Heart left ventricle (tissue), 16 donors: ENCODE results near the gene ADCK2. TPM values are rescaled to one million over a fixed set of nuclear protein-coding genes. Genes with fewer than 3 reads are reported as not detected.

Experiments used
- ATAC-seq, 4 donors: fragments of 200-7000 bp; cut with Tn5 transposase; one replicate each; pipeline ENCODE4 v1.9.1; 2020 to 2022; ENCODE audit warnings: moderate library complexity in 4 of 4, mild to moderate bottlenecking in 3 of 4, moderate number of reproducible peaks in 1 of 4
- DNase-seq, 5 donors: peaks; one replicate each; pipeline ENCODE4 v3.0.0-alpha.2; 2020
- H3K27ac ChIP-seq, 12 donors: fragments of 200-600 bp; sonication (generic) in 4 of 12; one replicate each; pipeline versions ENCODE4 v1.5.0 to v1.8.0; 2016 to 2022; ENCODE audit warnings: mild to moderate bottlenecking in 2 of 12
- H3K27me3 ChIP-seq, 9 donors: fragments of 200-600 bp; sonication (generic) in 2 of 9; one replicate each; pipeline versions ENCODE4 v1.5.1 to v1.8.0; 2016 to 2022; ENCODE audit warnings: mild to moderate bottlenecking in 3 of 9
- H3K36me3 ChIP-seq, 9 donors: fragments of 200-600 bp; sonication (generic) in 2 of 9; one replicate each; pipeline versions ENCODE4 v1.5.0 to v1.8.0; 2018 to 2022; ENCODE audit warnings: mild to moderate bottlenecking in 2 of 9
- H3K4me1 ChIP-seq, 12 donors: fragments of 200-600 bp; sonication (generic) in 4 of 12; one replicate each; pipeline versions ENCODE4 v1.5.0 to v1.8.0; 2016 to 2022; ENCODE audit warnings: mild to moderate bottlenecking in 3 of 12
- H3K4me3 ChIP-seq, 12 donors: fragments of 200-600 bp; sonication (generic) in 4 of 12; one replicate each; pipeline versions ENCODE4 v1.5.0 to v1.8.0; 2017 to 2022; ENCODE audit warnings: mild to moderate bottlenecking in 9 of 12, moderate library complexity in 4 of 12
- H3K9me3 ChIP-seq, 12 donors: fragments of 200-600 bp; sonication (generic) in 4 of 12; one replicate each; pipeline versions ENCODE4 v1.5.0 to v1.8.0; 2016 to 2022; ENCODE audit warnings: mild to moderate bottlenecking in 1 of 12
- CTCF ChIP-seq, 12 donors: fragments of 200-600 bp; sonication (generic) in 4 of 12; IDR thresholded peaks; one replicate each; pipeline versions ENCODE4 v1.5.0 to v1.8.0; 2018 to 2022; ENCODE audit warnings: antibody characterized with exemption in 12 of 12, mild to moderate bottlenecking in 5 of 12
- POLR2A ChIP-seq, 2 donors: fragments of 450-650 bp; IDR thresholded peaks; one replicate each; pipeline ENCODE4 v1.6.1; 2017; ENCODE audit warnings: antibody characterized with exemption in 2 of 2, mild to moderate bottlenecking in 2 of 2, moderate library complexity in 2 of 2
- WGBS, 4 donors: extraction: QIAGEN DNeasy Blood & Tissue Kit in 2 of 4; methylation state at CpG; one replicate each; pipeline versions ENCODE4 v1.1.5 to v1.1.7; 2013 to 2018; 5-methylcytosine and 5-hydroxymethylcytosine counted together
- intact Hi-C, 10 donors: fragments of 100-400 bp; cut with DNase I; formaldehyde crosslinking; loops; one replicate each; pipeline versions ENCODE4 v1.11.1 to v1.14.2; 2022
- polyA plus RNA-seq, 2 donors: library from polyadenylated mRNA; stranded (reverse); fragments of 200-250 nt; gene quantifications; one replicate each; pipeline ENCODE4 v1.2.3, GENCODE V29; 2013
- total RNA-seq, 9 donors: library from RNA; depleted of rRNA in 2 of 9; stranded (reverse); fragments of >200 nt in 2 of 9; fragmentation: NEBNext Ultra II Directional in 3 of 9; extraction: Animal tissue kit (Norgen Biotek cat#: 25700) in 3 of 9; gene quantifications; one replicate each; pipeline versions ENCODE4 v1.1.0 to v1.2.4, GENCODE V29; 2016 to 2023
- donor health status: ischemic (EF 13 %, LVEDD 7.1; RV severe dilation, severe dysfunction).
- donor health status: healthy with polysubstance abuse.
- donor health status: DM: no; HTN: yes; CAD: no.
- donor health status: DM: no; HTN: no; CAD: no.
- donor health status: ischemic (EF 25% LVEDD 6.9; RV normal size, moderate dysfunction).
- donor health status: ischemic (EF 25% LVEDD 5.7; RV mildly dilated, moderate dysfunction).
- donor health status: healthy.
- donor health status: DM: yes; HTN: yes; CAD: no.
- donor health status: ischemic (EF 35%, LVEDD 5.7; RV mildly dilated, moderate dysfunction).
- donor health status: nonischemic (EF 11% LVEDD 7.7; RV severe dilation, severe dysfunction).
- donor health status: DM: yes; HTN: yes; CAD: no.
- donor health status: PGD.
- donor health status: ischemic (EF 29% LVEDD 5.4; RV normal size, mild dysfunction).
- donor health status: nonischemic (EF 23%, LVEDD 6.1; RV moderate dilation, normal function).

Gene ADCK2
- total and polyA plus RNA-seq, 11 donors = 5.3 to 18.3 (median 10.5) TPM

GRCh38 chr7:140677496-140677895 is 4.8 kb downstream of the ADCK2 start:
- Histone ChIP-seq H3K36me3 (peaks cover 0 to 40% (median 28%) of the 10 kb centered on the region in 9 donors), H3K4me3 (no peak overlapping the region)

GRCh38 chr7:140678081-140678815 is 5.5 kb downstream of the ADCK2 start:
- no peaks in the 10 kb centered on the region for H3K9me3 ChIP-seq
- TF ChIP-seq POLR2A (IDR thresholded peaks at IDR 0.05) (no peak), CTCF (IDR thresholded peaks at IDR 0.05) (no peak)
- DNase-seq (no peak), ATAC-seq (no peak)
- no peak overlapping the region for H3K4me3 ChIP-seq
- peaks cover 0 to 32% (median 18%) of the 10 kb centered on the region in 12 donors for H3K4me1 ChIP-seq
- H3K36me3 ChIP-seq = peaks cover 0 to 43% (median 33%) of the 10 kb centered on the region in 9 donors
- H3K27me3 ChIP-seq = no peaks in the 10 kb centered on the region
- no peak overlapping the region for H3K27ac ChIP-seq
- 95 to 96% (median 95%) methylated on average over 20 of the region's 20 CpGs for WGBS, 4 donors
- intact Hi-C loops = loop anchor here in 3 of 10 donors (10.0 kb wide), 1 partner anchor 337 kb away; the partner anchor contains the start of gene MRPS33 (in 3 of the 3)

More at GRCh38 chr7:140677496-140677895, 4.8 kb downstream of the ADCK2 start:
- no peak for DNase-seq
- Histone ChIP-seq H3K27me3 (no peaks in the 10 kb centered on the region), H3K27ac (no peak overlapping the region), H3K4me1 (peaks cover 0 to 33% (median 19%) of the 10 kb centered on the region in 12 donors), H3K9me3 (no peaks in the 10 kb centered on the region)
- intact Hi-C loops = loop anchor here in 3 of 10 donors (10.0 kb wide), 1 partner anchor 337 kb away; the partner anchor contains the start of gene MRPS33 (in 3 of the 3)
- ATAC-seq = no peak
- WGBS, 4 donors = 91 to 94% (median 92%) methylated on average over 3 of the region's 3 CpGs
- TF ChIP-seq CTCF (IDR thresholded peaks at IDR 0.05) (no peak), POLR2A (IDR thresholded peaks at IDR 0.05) (no peak)

- H3K4me1 ChIP-seq = peaks cover 0 to 29% (median 17%) of the 10 kb centered on the region in 12 donors
- no peak overlapping the region for H3K27ac ChIP-seq
- no peaks in the 10 kb centered on the region for H3K9me3 ChIP-seq
- no peaks in the 10 kb centered on the region for H3K27me3 ChIP-seq
- DNase-seq (no peak), ATAC-seq (no peak)
- H3K4me3 ChIP-seq = no peak overlapping the region
- 92 to 97% (median 95%) methylated on average over 7 of the region's 7 CpGs for WGBS, 4 donors
- peaks cover 0 to 48% (median 36%) of the 10 kb centered on the region in 9 donors for H3K36me3 ChIP-seq
- TF ChIP-seq CTCF (IDR thresholded peaks at IDR 0.05) (no peak), POLR2A (IDR thresholded peaks at IDR 0.05) (no peak)
- intact Hi-C loops = loop anchor here in 3 of 10 donors (10.0 kb wide), 1 partner anchor 336 kb away; the partner anchor contains the start of gene MRPS33 (in 3 of the 3)
Observed at GRCh38 chr7:140678816-140679130, 6.0 kb downstream of the ADCK2 start.

- no peak for DNase-seq
- no peak for ATAC-seq
- WGBS, 4 donors = 93 to 96% (median 95%) methylated on average over 9 of the region's 9 CpGs
- Histone ChIP-seq H3K27me3 (no peaks in the 10 kb centered on the region), H3K9me3 (no peaks in the 10 kb centered on the region), H3K4me1 (peaks cover 0 to 25% (median 13%) of the 10 kb centered on the region in 12 donors), H3K4me3 (no peak overlapping the region), H3K27ac (no peak overlapping the region), H3K36me3 (peaks cover 0 to 52% (median 36%) of the 10 kb centered on the region in 9 donors)
- TF ChIP-seq POLR2A (IDR thresholded peaks at IDR 0.05) (no peak), CTCF (IDR thresholded peaks at IDR 0.05) (no peak)
- intact Hi-C loops = loop anchor here in 3 of 10 donors (10.0 kb wide), 1 partner anchor 336 kb away; the partner anchor contains the start of gene MRPS33 (in 3 of the 3)
Observed at GRCh38 chr7:140679186-140679585, 6.4 kb downstream of the ADCK2 start.
